Adrenal gland (tissue), 5 donors: ENCODE results near the gene GPATCH2L.

Experiments
- CTCF ChIP-seq, 6 experiments: fragments of 450-650 bp in 4 of 6; fragments of 200-600 bp in 2 of 6; sonication (generic) in 1 of 6; IDR thresholded peaks; 1 replicate in 5 of 6; 2 replicates in 1 of 6; pipeline versions ENCODE4 v1.5.1 to v1.8.0; 2016 to 2021; ENCODE audit warnings: antibody characterized with exemption in 6 of 6, mild to moderate bottlenecking in 2 of 6, moderate library complexity in 1 of 6
- POLR2A ChIP-seq, 2 donors: fragments of 450-650 bp; IDR thresholded peaks; one replicate each; pipeline ENCODE4 v1.6.1; 2017; ENCODE audit warnings: antibody characterized with exemption in 2 of 2, mild to moderate bottlenecking in 2 of 2, moderate library complexity in 1 of 2
- donor health status: DM: no; HTN: no; CAD: no.

GRCh38 chr14:76153919-76154318 lies 2.2 kb downstream of the GPATCH2L start:
- TF ChIP-seq CTCF (IDR thresholded peaks at IDR 0.05) (no peak), POLR2A (IDR thresholded peaks at IDR 0.05) (no peak)
